PC-3 (cell line): ENCODE results near the gene CDH4. TPM values are rescaled to one million over a fixed set of nuclear protein-coding genes. Genes with fewer than 3 reads are reported as not detected.

Experiments used
- ATAC-seq: fragments of 200-7000 bp; cut with Tn5 transposase; 2 replicates; pipeline ENCODE4 v1.9.1; 2020; ENCODE audit warnings: mild to moderate bottlenecking, moderate library complexity
- BruUV-seq: library from RNA; stranded (reverse); fragments of 400-500 nt; replicated peaks from 2 replicates; lab custom pipeline; 2021; lab: Mats Ljungman, UMichigan
- CTCF ChIA-PET: fragments of 300-600 bp; sonication (Branson Sonifier 250); formaldehyde crosslinking; loops from one replicate; lab custom pipeline; 2022; ENCODE audit warnings: antibody characterized with exemption; lab: Charles Lee
- POLR2A ChIA-PET: fragments of 300-600 bp; sonication (Branson Sonifier 250); formaldehyde crosslinking; loops from one replicate; lab custom pipeline; 2022; ENCODE audit warnings: antibody characterized with exemption; ENCODE audit not compliant: unreplicated experiment; lab: Charles Lee
- DNase-seq: peaks from one replicate; pipeline ENCODE4 v3.0.0-alpha.2; 2015
- H2AFZ ChIP-seq: fragments of 300-600 bp; sonication (generic); 2 replicates; pipeline ENCODE4 v1.6.0; 2016; ENCODE audit warnings: antibody characterized with exemption, low read length
- H3F3A ChIP-seq: fragments of 300-600 bp; sonication (generic); one replicate; pipeline ENCODE4 v1.6.0; 2017; ENCODE audit warnings: antibody characterized with exemption, low read length, control low read depth, mild to moderate bottlenecking; ENCODE audit not compliant: unreplicated experiment
- H3K27ac ChIP-seq: fragments of 300-600 bp; sonication (generic); 2 replicates; pipeline ENCODE4 v1.5.1; 2016; ENCODE audit warnings: mild to moderate bottlenecking, low read length
- H3K27me3 ChIP-seq: fragments of 300-600 bp; sonication (generic); 2 replicates; pipeline ENCODE4 v1.6.1; 2016; ENCODE audit warnings: low read length, mixed read lengths
- H3K36me3 ChIP-seq: fragments of 300-600 bp; sonication (generic); 2 replicates; pipeline ENCODE4 v1.6.1; 2016; ENCODE audit warnings: low read depth, mixed run types, low read length, mixed read lengths
- H3K4me1 ChIP-seq: fragments of 300-600 bp; sonication (generic); 2 replicates; pipeline ENCODE4 v1.5.1; 2016; ENCODE audit warnings: low read length; ENCODE audit not compliant: insufficient read depth
- H3K4me2 ChIP-seq: fragments of 300-600 bp; sonication (generic); 2 replicates; pipeline ENCODE4 v1.6.0; 2016; ENCODE audit warnings: low read length
- H3K4me3 ChIP-seq: fragments of 300-600 bp; sonication (generic); 2 replicates; pipeline ENCODE4 v1.5.1; 2016; ENCODE audit warnings: mild to moderate bottlenecking, low read length, mixed read lengths
- H3K79me2 ChIP-seq: fragments of 300-600 bp; sonication (generic); 2 replicates; pipeline ENCODE4 v1.6.1; 2017; ENCODE audit warnings: low read length, mixed read lengths
- H3K9ac ChIP-seq: fragments of 300-600 bp; sonication (generic); 2 replicates; pipeline ENCODE4 v1.6.0; 2016; ENCODE audit warnings: mild to moderate bottlenecking, low read length
- H3K9me2 ChIP-seq: fragments of 300-600 bp; sonication (generic); replicated peaks from 2 replicates; pipeline ENCODE4 v1.6.1; 2016; ENCODE audit warnings: mixed run types, low read length, mixed read lengths
- H3K9me3 ChIP-seq: fragments of 300-600 bp; sonication (generic); 2 replicates; pipeline ENCODE4 v1.6.1; 2016; ENCODE audit warnings: low read length, mixed read lengths
- H4K20me1 ChIP-seq: fragments of 300-600 bp; sonication (generic); 2 replicates; pipeline ENCODE4 v1.6.1; 2016; ENCODE audit warnings: low read length, mixed read lengths
- CTCF ChIP-seq: fragments of 300-600 bp; sonication (generic); conservative IDR thresholded peaks from 2 replicates; pipeline ENCODE4 v1.5.1; 2017; ENCODE audit warnings: antibody characterized with exemption, low read depth, mild to moderate bottlenecking, low read length
- EZH2 ChIP-seq: fragments of 300-600 bp; sonication (generic); IDR thresholded peaks from one replicate; pipeline ENCODE4 v1.6.1; 2017; ENCODE audit warnings: antibody characterized with exemption, mild to moderate bottlenecking, low read length; ENCODE audit not compliant: unreplicated experiment
- EZH2phosphoT487 ChIP-seq: fragments of 300-600 bp; sonication (generic); IDR thresholded peaks from 2 replicates; pipeline ENCODE4 v1.6.1; 2018; ENCODE audit warnings: mild to moderate bottlenecking, antibody characterized with exemption, low read length, borderline replicate concordance
- intact Hi-C: fragments of 100-400 bp; cut with micrococcal nuclease; formaldehyde crosslinking; loops from 2 replicates; pipeline ENCODE4 v1.9.0; 2023
- total RNA-seq: library from RNA; depleted of rRNA; stranded (reverse); fragments of >200 nt; gene quantifications from 2 replicates; pipeline ENCODE4 v1.2.3, GENCODE V29; 2014

Gene CDH4
- total RNA-seq, 1 experiment from 2014 or later, result not detected

DNA sequence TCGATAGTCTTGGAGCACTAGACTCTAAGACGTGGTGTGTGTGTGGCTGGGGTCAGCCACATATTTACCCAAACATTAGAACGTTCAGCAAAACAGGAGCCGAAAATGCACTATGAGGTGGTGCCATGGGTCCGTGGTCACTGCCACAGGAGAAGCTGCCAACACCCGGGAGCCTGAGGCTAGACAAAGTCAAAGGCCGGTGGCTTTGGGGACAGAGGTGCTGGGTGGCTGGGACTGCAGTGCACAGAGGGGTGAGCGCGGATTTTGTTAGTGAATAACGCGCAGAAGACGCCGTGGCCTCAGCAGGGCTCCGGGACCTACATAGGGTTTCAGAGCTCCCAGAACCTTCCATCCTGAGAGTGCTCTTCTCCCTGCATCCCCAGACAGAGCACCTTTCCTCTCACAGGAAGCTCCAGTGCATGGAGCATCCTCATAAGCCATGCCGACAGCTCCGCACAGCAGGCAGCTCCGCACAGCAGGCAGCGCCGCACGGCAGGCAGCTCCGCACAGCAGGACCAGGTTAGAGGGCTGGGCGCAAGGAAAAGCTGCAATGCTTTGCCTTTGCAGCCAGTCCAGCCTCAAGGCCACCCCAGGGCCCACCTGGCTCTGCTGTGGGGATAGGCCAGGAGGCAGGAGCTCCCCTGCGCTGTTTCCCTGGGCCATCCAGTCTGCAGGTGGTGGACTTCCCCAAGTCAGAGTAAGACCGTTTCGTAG lies 509.5 kb downstream of the CDH4 start:
- CTCF ChIA-PET, result no interaction called here
- H4K20me1 ChIP-seq, result no peaks in the 10 kb centered on the region

GRCh38 chr20:61762167-61762710 lies 510.2 kb downstream of the CDH4 start:
- no peaks in the 10 kb centered on the region for H3K4me1 ChIP-seq
- no peak overlapping the region for H3K4me2 ChIP-seq
- no peak overlapping the region for H3K4me3 ChIP-seq
- no peaks in the 10 kb centered on the region for H3K36me3 ChIP-seq
- ChIA-PET POLR2A (no interaction called here), CTCF (no interaction called here)
- H3F3A ChIP-seq, result no peaks in the 10 kb centered on the region
- H3K27ac ChIP-seq, result no peak overlapping the region
- BruUV-seq, result no TSS peak
- no peaks in the 10 kb centered on the region for H4K20me1 ChIP-seq
- H3K9ac ChIP-seq, result no peak overlapping the region
- TF ChIP-seq CTCF (no peak), EZH2phosphoT487 (no peak), EZH2 (no peak)
- ATAC-seq (no peak), DNase-seq (no peak)
- no peaks in the 10 kb centered on the region for H3K79me2 ChIP-seq
- no peaks in the 10 kb centered on the region for H3K9me3 ChIP-seq
- peaks cover 86% of the 10 kb centered on the region for H3K27me3 ChIP-seq
- H2AFZ ChIP-seq, result no peak overlapping the region
- intact Hi-C loops, result no loop called here
- H3K9me2 ChIP-seq, result no peaks in the 10 kb centered on the region

More for the DNA sequence above, 509.5 kb downstream of the CDH4 start:
- Histone ChIP-seq H3K79me2 (no peaks in the 10 kb centered on the region), H3K9ac (no peak overlapping the region), H3K36me3 (no peaks in the 10 kb centered on the region), H3K27ac (no peak overlapping the region), H3K4me1 (no peaks in the 10 kb centered on the region), H3K9me3 (no peaks in the 10 kb centered on the region), H3K9me2 (no peaks in the 10 kb centered on the region), H3F3A (no peaks in the 10 kb centered on the region), H2AFZ (no peak overlapping the region), H3K27me3 (peaks cover 81% of the 10 kb centered on the region), H3K4me2 (no peak overlapping the region), H3K4me3 (no peak overlapping the region)
- DNase-seq, result no peak
- ATAC-seq, result no peak
- POLR2A ChIA-PET, result no interaction called here
- no peak for TF ChIP-seq EZH2phosphoT487
- TF ChIP-seq EZH2, result no peak
- TF ChIP-seq CTCF, result no peak
- BruUV-seq, result no TSS peak
- intact Hi-C loops, result no loop called here
